ENCODE measurements around the gene CA7.

Gene CA7

DNA sequence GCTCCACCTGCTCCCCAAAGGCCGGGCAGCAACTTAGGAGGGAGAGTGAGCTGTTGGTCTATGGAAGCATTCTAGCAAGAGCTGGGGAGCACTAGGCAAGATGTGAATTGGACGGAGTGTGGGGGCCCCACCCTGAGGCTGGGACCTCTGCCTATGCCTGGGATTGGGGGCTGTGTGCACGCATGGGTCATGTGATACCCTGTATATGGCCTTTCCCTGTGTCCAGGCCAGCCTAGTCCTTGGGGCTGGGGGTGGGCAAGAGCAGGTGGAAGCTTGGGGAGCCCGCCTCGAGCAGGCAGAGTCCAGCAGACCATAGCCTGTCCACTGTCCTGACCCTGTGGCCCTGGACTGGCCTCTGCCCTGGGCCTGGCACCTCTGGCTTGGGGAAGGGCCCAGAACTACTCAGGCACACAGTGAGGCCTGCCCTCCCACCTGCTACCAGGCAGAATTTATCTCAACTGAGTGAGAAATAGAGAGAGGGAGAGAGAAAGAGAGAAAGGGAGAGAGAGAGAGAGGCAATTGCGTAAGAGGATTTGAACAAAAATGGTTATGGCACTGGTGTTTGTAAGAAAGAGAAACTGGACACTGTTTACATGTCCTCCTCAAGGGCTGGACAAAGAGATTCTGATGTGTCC is 55.2 kb downstream of the CA7 start:
- DNase-seq = no peak

GRCh38 chr16:66899945-66900710 is 55.9 kb downstream of the CA7 start:
- DNase-seq = peak; percentile 72

- DNase-seq = no peak
Observed at GRCh38 chr16:66900721-66901441, 56.7 kb downstream of the CA7 start.

- no peak for DNase-seq
Observed at GRCh38 chr16:66901626-66902025, 57.4 kb downstream of the CA7 start.

DNA sequence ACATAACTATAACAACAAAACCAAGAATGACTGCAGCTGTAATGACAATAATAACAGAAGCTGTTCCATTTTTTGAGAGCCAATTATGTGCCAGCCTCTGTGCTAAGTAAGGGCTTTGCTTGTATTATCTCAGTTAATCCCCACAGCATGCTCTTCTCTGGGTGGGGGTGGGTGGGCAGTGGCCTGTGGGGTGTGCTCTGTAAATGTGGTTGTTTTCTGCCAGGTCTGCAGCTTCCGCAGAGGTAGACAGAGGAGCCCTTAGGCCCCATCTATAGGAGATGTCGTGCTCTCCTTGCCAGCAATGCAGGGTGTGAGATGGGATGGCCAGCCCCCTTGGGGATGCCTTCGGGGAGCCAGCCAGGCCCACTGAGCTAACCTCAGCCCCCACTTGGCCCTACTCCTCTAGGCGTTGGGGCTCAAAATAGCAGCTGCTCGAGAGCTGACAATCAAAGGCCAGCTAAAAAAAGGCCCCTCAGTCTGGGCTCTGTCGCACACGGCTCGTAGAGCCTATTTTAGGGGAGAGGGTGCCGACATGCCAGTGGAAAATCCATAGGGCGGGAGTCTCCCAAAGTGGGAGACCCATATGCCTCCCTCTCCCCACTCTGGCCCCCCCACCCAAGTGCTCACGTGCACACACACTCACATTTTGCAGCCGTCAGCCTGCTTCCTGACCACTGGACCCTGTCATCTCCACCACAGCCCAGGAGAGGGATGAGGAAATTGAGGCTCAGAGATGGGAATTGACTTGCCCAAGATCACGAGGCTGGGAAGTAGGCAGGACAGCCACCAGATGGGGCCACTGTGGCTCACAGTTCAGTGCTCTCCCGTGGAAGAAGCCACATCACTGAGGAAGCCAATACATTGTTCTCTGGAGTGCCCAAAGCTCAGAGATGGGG is 58.7 kb downstream of the CA7 start:
- DNase-seq = no peak
